ENCODE data around the gene TIMP1.

DNA sequence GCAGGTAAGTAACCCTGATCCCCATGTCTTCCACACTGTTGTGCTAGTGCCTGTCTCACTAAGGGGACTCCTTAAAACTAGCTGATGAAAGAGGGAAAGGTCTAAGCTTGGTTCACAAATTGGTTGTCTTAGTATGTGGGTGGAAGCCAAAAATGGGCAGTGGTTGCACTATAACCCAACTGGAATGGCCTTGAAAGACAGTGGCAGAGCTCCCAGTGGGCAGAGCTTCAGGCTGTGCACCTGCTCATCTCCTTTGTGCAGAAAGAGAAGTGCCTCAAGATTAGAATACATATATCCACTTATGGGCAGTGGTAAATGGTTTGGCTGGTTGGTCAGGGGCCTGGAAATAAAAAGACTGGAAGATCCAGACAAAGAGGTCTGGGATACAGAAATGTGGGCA, 30.2 kb downstream of the TIMP1 start:
- TF ChIP-seq, protein P1, sequence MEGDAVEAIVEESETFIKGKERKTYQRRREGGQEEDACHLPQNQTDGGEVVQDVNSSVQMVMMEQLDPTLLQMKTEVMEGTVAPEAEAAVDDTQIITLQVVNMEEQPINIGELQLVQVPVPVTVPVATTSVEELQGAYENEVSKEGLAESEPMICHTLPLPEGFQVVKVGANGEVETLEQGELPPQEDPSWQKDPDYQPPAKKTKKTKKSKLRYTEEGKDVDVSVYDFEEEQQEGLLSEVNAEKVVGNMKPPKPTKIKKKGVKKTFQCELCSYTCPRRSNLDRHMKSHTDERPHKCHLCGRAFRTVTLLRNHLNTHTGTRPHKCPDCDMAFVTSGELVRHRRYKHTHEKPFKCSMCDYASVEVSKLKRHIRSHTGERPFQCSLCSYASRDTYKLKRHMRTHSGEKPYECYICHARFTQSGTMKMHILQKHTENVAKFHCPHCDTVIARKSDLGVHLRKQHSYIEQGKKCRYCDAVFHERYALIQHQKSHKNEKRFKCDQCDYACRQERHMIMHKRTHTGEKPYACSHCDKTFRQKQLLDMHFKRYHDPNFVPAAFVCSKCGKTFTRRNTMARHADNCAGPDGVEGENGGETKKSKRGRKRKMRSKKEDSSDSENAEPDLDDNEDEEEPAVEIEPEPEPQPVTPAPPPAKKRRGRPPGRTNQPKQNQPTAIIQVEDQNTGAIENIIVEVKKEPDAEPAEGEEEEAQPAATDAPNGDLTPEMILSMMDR (IDR thresholded peaks at IDR 0.05): no peak
- no peak for TF ChIP-seq POLR2A (IDR thresholded peaks at IDR 0.05)

All from esophagus squamous epithelium (tissue), 4 donors.